Activated T-helper 1 cell treated with anti-CD3 and anti-CD28 coated beads, Interleukin-12 subunit alpha, Interleukin-12 subunit beta, Interleukin-2, Interleukin-4 antibody, amounts not matched to agents 30 ng/mL and 10 ng/mL and 1 ng/mL, durations not matched to agents 14 hours and 24 hours and 36 hours (primary cell): ENCODE measurements around the gene NDUFS1. TPM values are rescaled to one million over a fixed set of nuclear protein-coding genes. Genes with fewer than 3 reads are reported as not detected.
"Not testable (repeated sequence)": the region's sequence is repeated elsewhere in the genome, so short reads cannot be mapped to it uniquely, and the experiment has no call there.

ENCODE experiments used
- DNase-seq: peaks from one replicate; pipeline ENCODE4 v3.0.0; 2021; ENCODE audit warnings: low spot score
- H3K27ac Mint-ChIP-seq: one replicate; pipeline ENCODE4 v1.8.0; 2021; ENCODE audit warnings: mild to moderate bottlenecking, mixed read lengths
- H3K27me3 Mint-ChIP-seq: one replicate; pipeline ENCODE4 v1.8.0; 2022; ENCODE audit warnings: mild to moderate bottlenecking, moderate library complexity, mixed read lengths; ENCODE audit not compliant: insufficient read depth
- H3K36me3 Mint-ChIP-seq: one replicate; pipeline ENCODE4 v1.8.0; 2021; ENCODE audit warnings: low read depth, mixed read lengths
- H3K4me1 Mint-ChIP-seq: one replicate; pipeline ENCODE4 v1.8.0; 2021; ENCODE audit warnings: low read depth, mixed read lengths
- H3K4me3 Mint-ChIP-seq: one replicate; pipeline ENCODE4 v1.8.0; 2021; ENCODE audit warnings: mild to moderate bottlenecking, moderate library complexity, mixed read lengths
- H3K9me3 Mint-ChIP-seq: one replicate; pipeline ENCODE4 v1.8.0; 2021; ENCODE audit warnings: mixed read lengths
- intact Hi-C: fragments of 100-400 bp; cut with micrococcal nuclease; formaldehyde crosslinking; loops from one replicate; pipeline ENCODE4 v1.15.1; 2024
- total RNA-seq: library from RNA; stranded (reverse); gene quantifications from 2 replicates; pipeline ENCODE4 v1.2.3, GENCODE V29; 2022

The NDUFS1 gene
- total RNA-seq, result 76.6 and 78.0 TPM in 2 replicates

- Mint-ChIP-seq H3K4me3 (peak within 1 kb of the TSS; percentile 99), H3K36me3 (peaks cover 49% of the 10 kb centered on the region), H3K4me1 (peaks cover 52% of the 10 kb centered on the region), H3K27me3 (no peaks in the 10 kb centered on the region), H3K27ac (peak within 1 kb of the TSS; percentile 99), H3K9me3 (no peaks in the 10 kb centered on the region)
- intact Hi-C loops, result loop anchor here (1.0 to 5.0 kb wide), 9 partner anchors 73 to 1553 kb away; partner anchors contain the start of genes ADAM23, CCNYL1, CREB1 and FASTKD2
- DNase-seq, result peak; percentile 97
These were observed at the start of gene NDUFS1, which contains the start of gene EEF1B2 for GRCh38 chr2:206159346-206160124. Gene NDUFS1 (minus strand): TSS chr2:206159444. CDS start chr2:206153678, 5,766 bp downstream. Gene EEF1B2 (plus strand): TSS chr2:206159895. CDS start chr2:206159980, 85 bp downstream.

- no peaks in the 10 kb centered on the region for H3K4me1 Mint-ChIP-seq
These were observed 49.7 kb upstream of the NDUFS1 start for GRCh38 chr2:206208900-206209299.

GRCh38 chr2:206207316-206207715, 48.1 kb upstream of the NDUFS1 start:
- H3K27me3 Mint-ChIP-seq, H3K36me3 Mint-ChIP-seq, H3K4me3 Mint-ChIP-seq, DNase-seq, H3K27ac Mint-ChIP-seq, intact Hi-C loops, H3K4me1 Mint-ChIP-seq, H3K9me3 Mint-ChIP-seq: not testable (repeated sequence)

More at GRCh38 chr2:206208900-206209299, 49.7 kb upstream of the NDUFS1 start:
- Mint-ChIP-seq H3K9me3 (no peaks in the 10 kb centered on the region), H3K4me3 (no peak overlapping the region), H3K27me3 (peaks cover 5% of the 10 kb centered on the region), H3K36me3 (no peaks in the 10 kb centered on the region), H3K27ac (no peak overlapping the region)
- DNase-seq, result no peak
- intact Hi-C loops, result no loop called here

- no peaks in the 10 kb centered on the region for H3K36me3 Mint-ChIP-seq
- H3K27me3 Mint-ChIP-seq, result no peaks in the 10 kb centered on the region
- intact Hi-C loops, result no loop called here
- DNase-seq, result no peak
- no peak overlapping the region for H3K4me3 Mint-ChIP-seq
- H3K27ac Mint-ChIP-seq, result no peak overlapping the region
- no peaks in the 10 kb centered on the region for H3K4me1 Mint-ChIP-seq
- no peaks in the 10 kb centered on the region for H3K9me3 Mint-ChIP-seq
These were observed 45.5 kb upstream of the NDUFS1 start for GRCh38 chr2:206204710-206205109.

GRCh38 chr2:206203331-206203730, 44.1 kb upstream of the NDUFS1 start:
- no peak for DNase-seq
- Mint-ChIP-seq H3K4me3 (no peak overlapping the region), H3K36me3 (no peaks in the 10 kb centered on the region), H3K27ac (no peak overlapping the region), H3K27me3 (no peaks in the 10 kb centered on the region), H3K9me3 (no peaks in the 10 kb centered on the region), H3K4me1 (no peaks in the 10 kb centered on the region)
- intact Hi-C loops, result no loop called here

- H3K4me1 Mint-ChIP-seq, result no peaks in the 10 kb centered on the region
- intact Hi-C loops, result no loop called here
- H3K9me3 Mint-ChIP-seq, result no peaks in the 10 kb centered on the region
- no peak for DNase-seq
- H3K36me3 Mint-ChIP-seq, result no peaks in the 10 kb centered on the region
- no peaks in the 10 kb centered on the region for H3K27me3 Mint-ChIP-seq
- H3K4me3 Mint-ChIP-seq, result no peak overlapping the region
- H3K27ac Mint-ChIP-seq, result no peak overlapping the region
These were observed 43.2 kb upstream of the NDUFS1 start for GRCh38 chr2:206202446-206202845.

GRCh38 chr2:206201075-206201848, 42.0 kb upstream of the NDUFS1 start:
- H3K9me3 Mint-ChIP-seq, result no peaks in the 10 kb centered on the region
- peaks cover 4% of the 10 kb centered on the region for H3K27me3 Mint-ChIP-seq
- no peak for DNase-seq
- no peaks in the 10 kb centered on the region for H3K36me3 Mint-ChIP-seq
- no peaks in the 10 kb centered on the region for H3K4me1 Mint-ChIP-seq
- H3K27ac Mint-ChIP-seq, result no peak overlapping the region
- H3K4me3 Mint-ChIP-seq, result no peak overlapping the region
- intact Hi-C loops, result no loop called here

GRCh38 chr2:206198677-206199076, 39.4 kb upstream of the NDUFS1 start:
- H3K9me3 Mint-ChIP-seq, result no peaks in the 10 kb centered on the region
- no peaks in the 10 kb centered on the region for H3K4me1 Mint-ChIP-seq
- DNase-seq, result no peak
- no peak overlapping the region for H3K27ac Mint-ChIP-seq
- intact Hi-C loops, result no loop called here
- no peak overlapping the region for H3K4me3 Mint-ChIP-seq
- no peaks in the 10 kb centered on the region for H3K36me3 Mint-ChIP-seq
- H3K27me3 Mint-ChIP-seq, result peaks cover 8% of the 10 kb centered on the region

GRCh38 chr2:206193671-206194357, 34.6 kb upstream of the NDUFS1 start:
- Mint-ChIP-seq H3K27me3 (peaks cover 20% of the 10 kb centered on the region), H3K27ac (no peak overlapping the region), H3K9me3 (no peaks in the 10 kb centered on the region), H3K36me3 (no peaks in the 10 kb centered on the region), H3K4me1 (no peaks in the 10 kb centered on the region), H3K4me3 (no peak overlapping the region)
- intact Hi-C loops, result no loop called here
- DNase-seq, result no peak

GRCh38 chr2:206192157-206192556, 32.9 kb upstream of the NDUFS1 start:
- no peaks in the 10 kb centered on the region for H3K4me1 Mint-ChIP-seq
- H3K27ac Mint-ChIP-seq, result no peak overlapping the region
- DNase-seq, result no peak
- no peaks in the 10 kb centered on the region for H3K36me3 Mint-ChIP-seq
- no peaks in the 10 kb centered on the region for H3K9me3 Mint-ChIP-seq
- no peak overlapping the region for H3K4me3 Mint-ChIP-seq
- intact Hi-C loops, result no loop called here
- H3K27me3 Mint-ChIP-seq, result peaks cover 22% of the 10 kb centered on the region

- no peaks in the 10 kb centered on the region for H3K9me3 Mint-ChIP-seq
- H3K27ac Mint-ChIP-seq, result no peak overlapping the region
- H3K27me3 Mint-ChIP-seq, result peaks cover 21% of the 10 kb centered on the region
- no peaks in the 10 kb centered on the region for H3K36me3 Mint-ChIP-seq
- DNase-seq, result no peak
- H3K4me1 Mint-ChIP-seq, result no peaks in the 10 kb centered on the region
- intact Hi-C loops, result no loop called here
- H3K4me3 Mint-ChIP-seq, result no peak overlapping the region
These were observed 31.4 kb upstream of the NDUFS1 start for GRCh38 chr2:206190689-206191088.

- intact Hi-C loops, result no loop called here
- no peak for DNase-seq
- Mint-ChIP-seq H3K4me1 (no peaks in the 10 kb centered on the region), H3K9me3 (no peaks in the 10 kb centered on the region), H3K27ac (no peak overlapping the region), H3K36me3 (no peaks in the 10 kb centered on the region), H3K27me3 (peaks cover 21% of the 10 kb centered on the region), H3K4me3 (no peak overlapping the region)
These were observed 30.9 kb upstream of the NDUFS1 start for GRCh38 chr2:206190111-206190510.

- H3K27me3 Mint-ChIP-seq, result peaks cover 21% of the 10 kb centered on the region
- no peaks in the 10 kb centered on the region for H3K9me3 Mint-ChIP-seq
- H3K4me1 Mint-ChIP-seq, result no peaks in the 10 kb centered on the region
- no peaks in the 10 kb centered on the region for H3K36me3 Mint-ChIP-seq
- H3K27ac Mint-ChIP-seq, result no peak overlapping the region
- DNase-seq, result no peak
- intact Hi-C loops, result no loop called here
- no peak overlapping the region for H3K4me3 Mint-ChIP-seq
These were observed 30.4 kb upstream of the NDUFS1 start for GRCh38 chr2:206189691-206190090.
